GM23338 (cell line): ENCODE measurements around the gene ARPC2. TPM values are rescaled to one million over a fixed set of nuclear protein-coding genes. Genes with fewer than 3 reads are reported as not detected.

Experiments used
- ATAC-seq: fragments of 200-7000 bp; cut with Tn5 transposase; 3 replicates; pipeline ENCODE4 v1.9.1; 2020
- DNase-seq: peaks from one replicate; pipeline ENCODE4 v3.0.0-alpha.2; 2015; ENCODE audit warnings: low spot score
- H2AFZ ChIP-seq: fragments of 200-600 bp; sonication (generic); 2 replicates; pipeline ENCODE4 v1.8.0; 2016; ENCODE audit warnings: antibody characterized with exemption, mild to moderate bottlenecking, moderate library complexity
- H3F3A ChIP-seq: fragments of 200-600 bp; sonication (generic); replicated peaks from 2 replicates; pipeline ENCODE4 v1.8.0; 2017; ENCODE audit warnings: antibody characterized with exemption, mixed run types, low read depth
- H3K27ac ChIP-seq: fragments of 200-600 bp; sonication (generic); 2 replicates; pipeline ENCODE4 v1.6.1; 2016; ENCODE audit warnings: low read depth
- H3K27me3 ChIP-seq: fragments of 200-600 bp; sonication (generic); 2 replicates; pipeline ENCODE4 v1.8.0; 2016; ENCODE audit warnings: mild to moderate bottlenecking, mixed run types, moderate library complexity; ENCODE audit not compliant: insufficient read depth
- H3K36me3 ChIP-seq: fragments of 200-600 bp; sonication (generic); 2 replicates; pipeline ENCODE4 v1.8.0; 2016; ENCODE audit warnings: mild to moderate bottlenecking; ENCODE audit not compliant: insufficient read depth
- H3K4me1 ChIP-seq: fragments of 200-600 bp; sonication (generic); 2 replicates; pipeline ENCODE4 v1.8.0; 2016; ENCODE audit warnings: mild to moderate bottlenecking, moderate library complexity; ENCODE audit not compliant: insufficient read depth
- H3K4me2 ChIP-seq: fragments of 200-600 bp; sonication (generic); 2 replicates; pipeline ENCODE4 v1.7.1; 2017; ENCODE audit warnings: mixed run types
- H3K4me3 ChIP-seq: fragments of 200-600 bp; sonication (generic); 2 replicates; pipeline ENCODE4 v1.6.1; 2016; ENCODE audit warnings: mixed run types
- H3K79me2 ChIP-seq: fragments of 200-600 bp; sonication (generic); replicated peaks from 2 replicates; pipeline ENCODE4 v1.8.0; 2017; ENCODE audit warnings: mild to moderate bottlenecking; ENCODE audit not compliant: insufficient read depth
- H3K9me2 ChIP-seq: fragments of 200-600 bp; sonication (generic); 2 replicates; pipeline ENCODE4 v1.8.0; 2017; ENCODE audit not compliant: insufficient read depth
- H4K20me1 ChIP-seq: fragments of 200-600 bp; sonication (generic); replicated peaks from 2 replicates; pipeline ENCODE4 v1.8.0; 2017; ENCODE audit warnings: mild to moderate bottlenecking; ENCODE audit not compliant: insufficient read depth
- H3K27ac Mint-ChIP-seq: 2 replicates; pipeline ENCODE4 v1.8.0; 2020; ENCODE audit warnings: inconsistent platforms, mild to moderate bottlenecking, moderate library complexity, mixed read lengths
- H3K27me3 Mint-ChIP-seq: 3 replicates; pipeline ENCODE4 v1.8.0; 2022; ENCODE audit warnings: low read depth, mild to moderate bottlenecking, moderate library complexity, mixed read lengths, inconsistent platforms; ENCODE audit not compliant: insufficient read depth, poor library complexity
- H3K36me3 Mint-ChIP-seq: 3 replicates; pipeline ENCODE4 v1.8.0; 2021; ENCODE audit warnings: low read depth, mild to moderate bottlenecking, inconsistent platforms, moderate library complexity, mixed read lengths
- H3K4me1 Mint-ChIP-seq: 3 replicates; pipeline ENCODE4 v1.8.0; 2020; ENCODE audit warnings: mild to moderate bottlenecking, inconsistent platforms, mixed read lengths
- H3K4me3 Mint-ChIP-seq: 3 replicates; pipeline ENCODE4 v1.8.0; 2021; ENCODE audit warnings: moderate library complexity, mild to moderate bottlenecking, inconsistent platforms, mixed read lengths
- H3K9me3 Mint-ChIP-seq: 3 replicates; pipeline ENCODE4 v1.8.0; 2020; ENCODE audit warnings: moderate library complexity, mild to moderate bottlenecking, inconsistent platforms, mixed read lengths
- EZH2phosphoT487 ChIP-seq: fragments of 200-600 bp; sonication (generic); IDR thresholded peaks from one replicate; pipeline ENCODE4 v1.8.1; 2018; ENCODE audit warnings: antibody characterized with exemption; ENCODE audit not compliant: unreplicated experiment
- JUNB ChIP-seq: IDR thresholded peaks from one replicate; pipeline ENCODE4 v1.6.1; 2016; ENCODE audit warnings: antibody characterized with exemption; ENCODE audit not compliant: unreplicated experiment
- NANOG ChIP-seq: IDR thresholded peaks from 2 replicates; pipeline ENCODE4 v1.6.1; 2016; ENCODE audit warnings: antibody characterized with exemption, borderline replicate concordance
- POLR2AphosphoS5 ChIP-seq: IDR thresholded peaks from 2 replicates; pipeline ENCODE4 v1.6.1; 2016; ENCODE audit warnings: antibody characterized with exemption, low read depth
- ZNF114 ChIP-seq: fragments of 250-450 bp; sonication (Bioruptor Pico); IDR thresholded peaks from 2 replicates; pipeline ENCODE4 v1.5.0; 2020; ENCODE audit warnings: mild to moderate bottlenecking, moderate library complexity
- polyA plus RNA-seq: library from polyadenylated mRNA; unstranded; fragments of >200 nt; fragmentation: Nextera tagmentation; extraction: Ambion mirVana; gene quantifications from 2 replicates; pipeline ENCODE4 v1.2.1, GENCODE V29; 2016
- total RNA-seq: library from RNA; depleted of rRNA; stranded (reverse); fragments of >200 nt; shearing (Covaris generic); gene quantifications from 2 replicates; pipeline ENCODE4 v1.2.3, GENCODE V29; 2014
- TF ChIP-seq, protein P1 (sequence below): fragments of 250-450 bp; sonication (Bioruptor Pico); IDR thresholded peaks from 2 replicates; pipeline ENCODE4 v1.5.0; 2020; ENCODE audit warnings: mild to moderate bottlenecking, moderate library complexity

ARPC2 gene
- total and polyA plus RNA-seq, 2 experiments from 2014 or later, result 217 to 271 TPM

DNA sequence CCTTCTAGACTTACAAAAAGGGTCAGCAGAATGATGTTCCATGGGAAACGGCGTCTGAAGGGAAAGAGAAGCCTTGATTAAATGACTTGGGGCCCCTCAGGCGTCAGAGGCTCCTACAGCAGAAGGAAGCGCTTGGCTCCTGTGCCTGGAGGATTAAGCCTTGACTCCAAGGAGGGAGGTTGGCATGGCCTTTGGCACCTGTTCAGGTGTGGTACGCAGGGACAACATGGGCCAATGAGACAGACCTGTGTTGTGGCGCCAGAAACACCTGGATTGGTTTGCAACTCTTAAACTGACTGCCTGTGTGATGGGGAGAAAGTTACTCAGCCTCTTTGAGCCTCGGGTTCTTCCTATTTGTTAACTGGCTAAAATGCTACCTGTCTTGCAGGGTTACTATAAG lies 60.9 kb downstream of the ARPC2 start (continued):
- TF ChIP-seq, protein P1, sequence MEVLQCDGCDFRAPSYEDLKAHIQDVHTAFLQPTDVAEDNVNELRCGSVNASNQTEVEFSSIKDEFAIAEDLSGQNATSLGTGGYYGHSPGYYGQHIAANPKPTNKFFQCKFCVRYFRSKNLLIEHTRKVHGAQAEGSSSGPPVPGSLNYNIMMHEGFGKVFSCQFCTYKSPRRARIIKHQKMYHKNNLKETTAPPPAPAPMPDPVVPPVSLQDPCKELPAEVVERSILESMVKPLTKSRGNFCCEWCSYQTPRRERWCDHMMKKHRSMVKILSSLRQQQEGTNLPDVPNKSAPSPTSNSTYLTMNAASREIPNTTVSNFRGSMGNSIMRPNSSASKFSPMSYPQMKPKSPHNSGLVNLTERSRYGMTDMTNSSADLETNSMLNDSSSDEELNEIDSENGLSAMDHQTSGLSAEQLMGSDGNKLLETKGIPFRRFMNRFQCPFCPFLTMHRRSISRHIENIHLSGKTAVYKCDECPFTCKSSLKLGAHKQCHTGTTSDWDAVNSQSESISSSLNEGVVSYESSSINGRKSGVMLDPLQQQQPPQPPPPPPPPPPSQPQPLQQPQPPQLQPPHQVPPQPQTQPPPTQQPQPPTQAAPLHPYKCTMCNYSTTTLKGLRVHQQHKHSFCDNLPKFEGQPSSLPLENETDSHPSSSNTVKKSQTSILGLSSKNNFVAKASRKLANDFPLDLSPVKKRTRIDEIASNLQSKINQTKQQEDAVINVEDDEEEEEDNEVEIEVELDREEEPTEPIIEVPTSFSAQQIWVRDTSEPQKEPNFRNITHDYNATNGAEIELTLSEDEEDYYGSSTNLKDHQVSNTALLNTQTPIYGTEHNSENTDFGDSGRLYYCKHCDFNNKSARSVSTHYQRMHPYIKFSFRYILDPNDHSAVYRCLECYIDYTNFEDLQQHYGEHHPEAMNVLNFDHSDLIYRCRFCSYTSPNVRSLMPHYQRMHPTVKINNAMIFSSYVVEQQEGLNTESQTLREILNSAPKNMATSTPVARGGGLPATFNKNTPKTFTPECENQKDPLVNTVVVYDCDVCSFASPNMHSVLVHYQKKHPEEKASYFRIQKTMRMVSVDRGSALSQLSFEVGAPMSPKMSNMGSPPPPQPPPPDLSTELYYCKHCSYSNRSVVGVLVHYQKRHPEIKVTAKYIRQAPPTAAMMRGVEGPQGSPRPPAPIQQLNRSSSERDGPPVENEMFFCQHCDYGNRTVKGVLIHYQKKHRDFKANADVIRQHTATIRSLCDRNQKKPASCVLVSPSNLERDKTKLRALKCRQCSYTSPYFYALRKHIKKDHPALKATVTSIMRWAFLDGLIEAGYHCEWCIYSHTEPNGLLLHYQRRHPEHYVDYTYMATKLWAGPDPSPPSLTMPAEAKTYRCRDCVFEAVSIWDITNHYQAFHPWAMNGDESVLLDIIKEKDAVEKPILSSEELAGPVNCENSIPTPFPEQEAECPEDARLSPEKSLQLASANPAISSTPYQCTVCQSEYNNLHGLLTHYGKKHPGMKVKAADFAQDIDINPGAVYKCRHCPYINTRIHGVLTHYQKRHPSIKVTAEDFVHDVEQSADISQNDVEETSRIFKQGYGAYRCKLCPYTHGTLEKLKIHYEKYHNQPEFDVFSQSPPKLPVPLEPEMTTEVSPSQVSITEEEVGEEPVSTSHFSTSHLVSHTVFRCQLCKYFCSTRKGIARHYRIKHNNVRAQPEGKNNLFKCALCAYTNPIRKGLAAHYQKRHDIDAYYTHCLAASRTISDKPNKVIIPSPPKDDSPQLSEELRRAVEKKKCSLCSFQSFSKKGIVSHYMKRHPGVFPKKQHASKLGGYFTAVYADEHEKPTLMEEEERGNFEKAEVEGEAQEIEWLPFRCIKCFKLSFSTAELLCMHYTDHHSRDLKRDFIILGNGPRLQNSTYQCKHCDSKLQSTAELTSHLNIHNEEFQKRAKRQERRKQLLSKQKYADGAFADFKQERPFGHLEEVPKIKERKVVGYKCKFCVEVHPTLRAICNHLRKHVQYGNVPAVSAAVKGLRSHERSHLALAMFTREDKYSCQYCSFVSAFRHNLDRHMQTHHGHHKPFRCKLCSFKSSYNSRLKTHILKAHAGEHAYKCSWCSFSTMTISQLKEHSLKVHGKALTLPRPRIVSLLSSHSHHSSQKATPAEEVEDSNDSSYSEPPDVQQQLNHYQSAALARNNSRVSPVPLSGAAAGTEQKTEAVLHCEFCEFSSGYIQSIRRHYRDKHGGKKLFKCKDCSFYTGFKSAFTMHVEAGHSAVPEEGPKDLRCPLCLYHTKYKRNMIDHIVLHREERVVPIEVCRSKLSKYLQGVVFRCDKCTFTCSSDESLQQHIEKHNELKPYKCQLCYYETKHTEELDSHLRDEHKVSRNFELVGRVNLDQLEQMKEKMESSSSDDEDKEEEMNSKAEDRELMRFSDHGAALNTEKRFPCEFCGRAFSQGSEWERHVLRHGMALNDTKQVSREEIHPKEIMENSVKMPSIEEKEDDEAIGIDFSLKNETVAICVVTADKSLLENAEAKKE (CRISPR knock-in tag), result no peak
- no peak for TF ChIP-seq NANOG

- H3K27ac ChIP-seq, result no peak overlapping the region
- Mint-ChIP-seq H3K27ac (no peak overlapping the region), H3K9me3 (no peaks in the 10 kb centered on the region), H3K36me3 (peaks cover 28% of the 10 kb centered on the region), H3K27me3 (peaks cover 7% of the 10 kb centered on the region), H3K4me1 (peaks cover 2% of the 10 kb centered on the region; the same call in 1 of the 3 replicates), H3K4me3 (no peak overlapping the region)
- ATAC-seq (no peak), DNase-seq (no peak)
- no peaks in the 10 kb centered on the region for H3K4me1 ChIP-seq
- no peaks in the 10 kb centered on the region for H3K79me2 ChIP-seq
- H3K9me2 ChIP-seq, result no peaks in the 10 kb centered on the region
- H3K27me3 ChIP-seq, result no peaks in the 10 kb centered on the region
- no peak overlapping the region for H3K4me3 ChIP-seq
- H3K4me2 ChIP-seq, result no peak overlapping the region
- no peak overlapping the region for H2AFZ ChIP-seq
- TF ChIP-seq EZH2phosphoT487 (no peak), POLR2AphosphoS5 (no peak), ZNF114 (CRISPR knock-in tag) (no peak), JUNB (no peak)
- TF ChIP-seq, protein P1 (CRISPR knock-in tag), result no peak
- no peaks in the 10 kb centered on the region for H4K20me1 ChIP-seq
- peaks cover 10% of the 10 kb centered on the region for H3K36me3 ChIP-seq
- H3F3A ChIP-seq, result no peaks in the 10 kb centered on the region
These were observed 61.8 kb downstream of the ARPC2 start for GRCh38 chr2:218278531-218279360.
